Measurements from ENCODE around the gene INPP4A. TPM values are rescaled to one million over a fixed set of nuclear protein-coding genes. Genes with fewer than 3 reads are reported as not detected.

Gene INPP4A
- total and polyA plus RNA-seq, 2 of the 13 experiments (the other 11 are each of a cell fraction or from before 2014, with no cell fraction given), result 10.1 to 10.9 TPM

DNA sequence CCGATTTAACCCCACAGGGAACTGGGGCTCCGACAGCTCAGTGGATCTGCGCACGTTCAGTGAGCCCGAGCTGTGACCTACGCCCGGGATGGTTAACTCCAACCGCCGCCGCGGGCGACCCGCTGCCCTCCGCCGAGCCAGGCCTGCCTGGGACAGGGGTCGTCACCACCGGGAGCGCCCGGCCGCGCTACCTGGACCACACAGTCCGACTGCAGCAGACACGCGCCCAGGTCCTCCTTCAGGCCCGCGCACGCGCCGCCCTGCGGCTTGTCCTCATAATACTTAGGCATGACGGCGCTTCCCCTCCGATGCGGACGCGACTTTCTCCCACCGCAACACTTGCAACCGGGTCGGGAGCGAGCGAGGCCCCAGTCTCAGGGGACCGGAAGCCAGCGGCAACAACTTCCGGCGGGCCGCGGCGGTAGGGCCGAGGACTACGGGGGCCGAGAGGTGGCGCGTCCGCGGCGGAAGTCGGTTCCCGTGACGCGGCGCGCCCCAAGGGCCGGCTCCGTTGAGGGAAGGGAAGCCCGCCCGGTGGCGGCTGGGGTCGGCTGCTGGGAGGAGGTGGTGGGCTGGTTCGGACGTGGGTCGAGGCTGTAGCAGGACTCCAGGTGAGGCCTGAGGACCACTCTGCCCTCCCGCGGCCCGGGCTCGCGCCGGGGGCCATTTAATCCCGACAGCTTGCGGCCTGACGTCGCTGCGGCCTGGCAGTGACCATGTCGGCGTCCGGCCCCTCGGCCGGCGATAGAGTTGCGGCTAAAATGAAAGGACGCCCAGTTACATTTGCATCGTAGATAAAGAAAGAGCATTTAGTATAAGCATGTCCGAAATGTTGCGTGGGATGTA lies 163.7 kb downstream of the INPP4A start, which contains the start of the genes COA5 and UNC50 (continued):
- peak; percentile 95; the same call in 1 of the 2 replicates for TF ChIP-seq REPIN1 (CRISPR knock-in tag; IDR thresholded peaks at IDR 0.05; ENCODE audit: borderline replicate concordance, low read depth)
- TF ChIP-seq FOXA1 (IDR thresholded peaks at IDR 0.05), result no peak
- TF ChIP-seq FOXA1 (CRISPR knock-in tag; IDR thresholded peaks at IDR 0.05), result no peak; the same call in 1 of the 2 replicates
- no peak for TF ChIP-seq NBN (conservative IDR thresholded peaks at IDR 0.05)
- TF ChIP-seq DPF2 (CRISPR knock-in tag; IDR thresholded peaks at IDR 0.05; ENCODE audit: borderline replicate concordance, low read depth), result peak; percentile 46; the same call in 1 of the 2 replicates
- peak; percentile 88 for TF ChIP-seq AGO2 (optimal IDR thresholded peaks at IDR 0.05; ENCODE audit: low read depth, low read length)
- peak; percentile 94 for TF ChIP-seq ZBTB38 (CRISPR knock-in tag; IDR thresholded peaks at IDR 0.05)
- TF ChIP-seq TRIM24 (CRISPR knock-in tag; IDR thresholded peaks at IDR 0.05), result no peak
- TF ChIP-seq ZFX (CRISPR knock-in tag; IDR thresholded peaks at IDR 0.05; ENCODE audit: low read depth), result peak; percentile 100
- TF ChIP-seq ZNF235 (CRISPR knock-in tag; IDR thresholded peaks at IDR 0.05; ENCODE audit: borderline replicate concordance), result peak; percentile 66; the same call in 1 of the 2 replicates
- no peak for TF ChIP-seq FLYWCH1 (CRISPR knock-in tag; IDR thresholded peaks at IDR 0.05)
- TF ChIP-seq, protein P1, sequence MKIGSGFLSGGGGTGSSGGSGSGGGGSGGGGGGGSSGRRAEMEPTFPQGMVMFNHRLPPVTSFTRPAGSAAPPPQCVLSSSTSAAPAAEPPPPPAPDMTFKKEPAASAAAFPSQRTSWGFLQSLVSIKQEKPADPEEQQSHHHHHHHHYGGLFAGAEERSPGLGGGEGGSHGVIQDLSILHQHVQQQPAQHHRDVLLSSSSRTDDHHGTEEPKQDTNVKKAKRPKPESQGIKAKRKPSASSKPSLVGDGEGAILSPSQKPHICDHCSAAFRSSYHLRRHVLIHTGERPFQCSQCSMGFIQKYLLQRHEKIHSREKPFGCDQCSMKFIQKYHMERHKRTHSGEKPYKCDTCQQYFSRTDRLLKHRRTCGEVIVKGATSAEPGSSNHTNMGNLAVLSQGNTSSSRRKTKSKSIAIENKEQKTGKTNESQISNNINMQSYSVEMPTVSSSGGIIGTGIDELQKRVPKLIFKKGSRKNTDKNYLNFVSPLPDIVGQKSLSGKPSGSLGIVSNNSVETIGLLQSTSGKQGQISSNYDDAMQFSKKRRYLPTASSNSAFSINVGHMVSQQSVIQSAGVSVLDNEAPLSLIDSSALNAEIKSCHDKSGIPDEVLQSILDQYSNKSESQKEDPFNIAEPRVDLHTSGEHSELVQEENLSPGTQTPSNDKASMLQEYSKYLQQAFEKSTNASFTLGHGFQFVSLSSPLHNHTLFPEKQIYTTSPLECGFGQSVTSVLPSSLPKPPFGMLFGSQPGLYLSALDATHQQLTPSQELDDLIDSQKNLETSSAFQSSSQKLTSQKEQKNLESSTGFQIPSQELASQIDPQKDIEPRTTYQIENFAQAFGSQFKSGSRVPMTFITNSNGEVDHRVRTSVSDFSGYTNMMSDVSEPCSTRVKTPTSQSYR (CRISPR knock-in tag; IDR thresholded peaks at IDR 0.05; ENCODE audit: borderline replicate concordance), result no peak; the same call in 1 of the 2 replicates
- TF ChIP-seq ZNF652 (CRISPR knock-in tag; IDR thresholded peaks at IDR 0.05; ENCODE audit: borderline replicate concordance, low read depth), result 0 out of 2 replicates have a peak, but pooled peaks have one; percentile 7
- peak; percentile 84; the same call in 1 of the 2 replicates for TF ChIP-seq ZNF558 (CRISPR knock-in tag; IDR thresholded peaks at IDR 0.05; ENCODE audit: borderline replicate concordance)
- no peak; the same call in 1 of the 2 replicates for TF ChIP-seq MEIS2 (CRISPR knock-in tag; IDR thresholded peaks at IDR 0.05)
- TF ChIP-seq, protein P2, sequence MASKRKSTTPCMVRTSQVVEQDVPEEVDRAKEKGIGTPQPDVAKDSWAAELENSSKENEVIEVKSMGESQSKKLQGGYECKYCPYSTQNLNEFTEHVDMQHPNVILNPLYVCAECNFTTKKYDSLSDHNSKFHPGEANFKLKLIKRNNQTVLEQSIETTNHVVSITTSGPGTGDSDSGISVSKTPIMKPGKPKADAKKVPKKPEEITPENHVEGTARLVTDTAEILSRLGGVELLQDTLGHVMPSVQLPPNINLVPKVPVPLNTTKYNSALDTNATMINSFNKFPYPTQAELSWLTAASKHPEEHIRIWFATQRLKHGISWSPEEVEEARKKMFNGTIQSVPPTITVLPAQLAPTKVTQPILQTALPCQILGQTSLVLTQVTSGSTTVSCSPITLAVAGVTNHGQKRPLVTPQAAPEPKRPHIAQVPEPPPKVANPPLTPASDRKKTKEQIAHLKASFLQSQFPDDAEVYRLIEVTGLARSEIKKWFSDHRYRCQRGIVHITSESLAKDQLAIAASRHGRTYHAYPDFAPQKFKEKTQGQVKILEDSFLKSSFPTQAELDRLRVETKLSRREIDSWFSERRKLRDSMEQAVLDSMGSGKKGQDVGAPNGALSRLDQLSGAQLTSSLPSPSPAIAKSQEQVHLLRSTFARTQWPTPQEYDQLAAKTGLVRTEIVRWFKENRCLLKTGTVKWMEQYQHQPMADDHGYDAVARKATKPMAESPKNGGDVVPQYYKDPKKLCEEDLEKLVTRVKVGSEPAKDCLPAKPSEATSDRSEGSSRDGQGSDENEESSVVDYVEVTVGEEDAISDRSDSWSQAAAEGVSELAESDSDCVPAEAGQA (IDR thresholded peaks at IDR 0.05; ENCODE audit: low read depth), result peak; percentile 76
- TF ChIP-seq, protein P2 (CRISPR knock-in tag; IDR thresholded peaks at IDR 0.05; ENCODE audit: borderline replicate concordance), result peak; percentile 80
- peak; percentile 51 for TF ChIP-seq SKI (IDR thresholded peaks at IDR 0.05; ENCODE audit: partially characterized antibody)
- TF ChIP-seq, protein P3, sequence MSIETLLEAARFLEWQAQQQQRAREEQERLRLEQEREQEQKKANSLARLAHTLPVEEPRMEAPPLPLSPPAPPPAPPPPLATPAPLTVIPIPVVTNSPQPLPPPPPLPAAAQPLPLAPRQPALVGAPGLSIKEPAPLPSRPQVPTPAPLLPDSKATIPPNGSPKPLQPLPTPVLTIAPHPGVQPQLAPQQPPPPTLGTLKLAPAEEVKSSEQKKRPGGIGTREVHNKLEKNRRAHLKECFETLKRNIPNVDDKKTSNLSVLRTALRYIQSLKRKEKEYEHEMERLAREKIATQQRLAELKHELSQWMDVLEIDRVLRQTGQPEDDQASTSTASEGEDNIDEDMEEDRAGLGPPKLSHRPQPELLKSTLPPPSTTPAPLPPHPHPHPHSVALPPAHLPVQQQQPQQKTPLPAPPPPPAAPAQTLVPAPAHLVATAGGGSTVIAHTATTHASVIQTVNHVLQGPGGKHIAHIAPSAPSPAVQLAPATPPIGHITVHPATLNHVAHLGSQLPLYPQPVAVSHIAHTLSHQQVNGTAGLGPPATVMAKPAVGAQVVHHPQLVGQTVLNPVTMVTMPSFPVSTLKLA (IDR thresholded peaks at IDR 0.05), result peak; percentile 47; the same call in 1 of the 2 replicates
- no peak; the same call in 1 of the 2 replicates for TF ChIP-seq ZFP36L2 (CRISPR knock-in tag; IDR thresholded peaks at IDR 0.05)
